GM10248 (cell line): ENCODE data around the gene CDH16.

Experiments used
- CTCF ChIA-PET: fragments of 300-600 bp; sonication (Branson Sonifier 250); formaldehyde crosslinking; extraction: SDS; loops from one replicate; lab custom pipeline; 2021; ENCODE audit warnings: antibody characterized with exemption; lab: Yijun Ruan, JAX
- POLR2A ChIA-PET: fragments of 350-650 bp; sonication (Branson Sonifier 250); formaldehyde crosslinking; extraction: SDS; loops from one replicate; lab custom pipeline; 2020; ENCODE audit warnings: antibody characterized with exemption; lab: Yijun Ruan, JAX
- DNase-seq: peaks from one replicate; pipeline ENCODE4 v3.0.0; 2012; ENCODE audit errors: extremely low spot score
- CTCF ChIP-seq: IDR thresholded peaks from 2 replicates; pipeline ENCODE4 v1.5.1; 2012; ENCODE audit warnings: mild to moderate bottlenecking, low read depth; ENCODE audit errors: extremely low read depth, missing control alignments, control extremely low read depth

The CDH16 gene

DNA sequence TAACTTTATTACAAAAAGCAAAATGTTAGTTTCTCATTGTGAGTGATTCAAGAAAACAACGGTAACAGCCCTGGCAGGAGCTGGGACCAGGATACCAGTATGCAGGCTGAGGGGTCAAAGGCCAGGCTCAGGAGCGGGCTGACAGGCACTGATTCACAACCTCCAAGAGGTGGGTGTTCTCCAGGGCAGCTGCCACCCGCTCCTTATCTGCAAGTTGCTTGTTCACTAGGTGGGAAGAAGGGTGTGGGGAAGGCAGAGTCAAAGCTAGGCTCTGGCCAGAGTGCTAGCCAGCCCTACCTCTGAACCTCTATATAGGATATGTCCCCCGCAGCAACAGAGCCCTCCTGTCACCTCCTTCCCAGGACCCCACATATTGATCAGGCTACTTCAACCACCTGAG is 13.4 kb upstream of the CDH16 start:
- DNase-seq = no peak
- POLR2A ChIA-PET = interaction anchor here (0.6 kb wide), 1 partner anchor 50 kb away, joined by 3 read pairs; no protein-coding TSS in a partner anchor
- CTCF ChIA-PET = interaction anchor here (1.2 to 2.3 kb wide), 4 partner anchors 11 to 41 kb away, joined by 3 to 18 read pairs (median 4); no protein-coding TSS in a partner anchor
- TF ChIP-seq CTCF = no peak

- ChIA-PET POLR2A (no interaction called here), CTCF (interaction anchor here (0.8 to 2.3 kb wide), 4 partner anchors 10 to 41 kb away, joined by 3 to 18 read pairs (median 4); no protein-coding TSS in a partner anchor)
- DNase-seq = no peak
- TF ChIP-seq CTCF = no peak
These were observed 13.0 kb upstream of the CDH16 start for GRCh38 chr16:66931665-66932064.

- CTCF ChIA-PET = interaction anchor here (1.1 to 2.3 kb wide), 2 partner anchors 35 to 100 kb away, joined by 4 to 18 read pairs; partner anchors contain the start of gene NAE1
- no peak for TF ChIP-seq CTCF
- POLR2A ChIA-PET = no interaction called here
- no peak for DNase-seq
These were observed 11.5 kb upstream of the CDH16 start for GRCh38 chr16:66930189-66930588.

DNA sequence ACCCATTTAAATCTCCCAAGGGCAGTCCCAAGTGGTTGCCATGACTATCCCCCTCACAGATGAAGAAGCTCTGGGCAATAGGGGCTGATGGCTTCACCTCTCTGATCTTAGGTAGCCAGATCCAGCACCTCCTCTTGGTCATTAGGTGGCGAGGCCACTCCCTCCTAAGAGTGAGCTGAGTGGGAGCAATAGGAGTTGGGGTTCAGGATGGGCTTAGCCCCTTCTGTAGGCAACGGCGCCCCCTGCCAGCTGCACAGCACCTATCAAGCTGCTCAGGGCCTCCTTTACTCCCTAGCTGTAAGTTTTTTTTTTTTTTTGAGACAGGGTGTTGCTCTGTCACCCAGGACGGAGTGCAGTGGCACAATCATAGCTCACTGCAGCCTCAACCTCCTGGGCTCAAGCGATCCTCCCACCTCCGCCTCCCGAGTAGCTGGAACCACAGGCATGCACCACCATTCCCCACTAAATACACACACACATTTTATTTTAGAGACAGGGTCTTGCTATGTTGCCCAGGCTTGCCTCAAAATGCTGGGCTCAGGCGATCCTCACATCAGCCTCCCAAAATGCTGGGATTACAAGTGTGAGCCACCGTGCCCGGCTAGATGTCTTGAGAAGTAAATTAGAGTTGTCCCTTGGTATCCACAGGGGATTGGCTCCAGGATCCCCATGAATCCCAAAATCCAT is 10.2 kb upstream of the CDH16 start:
- no peak for DNase-seq
- CTCF ChIA-PET = interaction anchor here (0.7 to 6.0 kb wide), 17 partner anchors 10 to 320 kb away, joined by 3 to 115 read pairs (median 5); partner anchors contain the start of genes CDH16 and PDP2
- POLR2A ChIA-PET = interaction anchor here (1.0 kb wide), 1 partner anchor 23 kb away, joined by 3 read pairs; no protein-coding TSS in a partner anchor
- peak; percentile 43 for TF ChIP-seq CTCF

DNA sequence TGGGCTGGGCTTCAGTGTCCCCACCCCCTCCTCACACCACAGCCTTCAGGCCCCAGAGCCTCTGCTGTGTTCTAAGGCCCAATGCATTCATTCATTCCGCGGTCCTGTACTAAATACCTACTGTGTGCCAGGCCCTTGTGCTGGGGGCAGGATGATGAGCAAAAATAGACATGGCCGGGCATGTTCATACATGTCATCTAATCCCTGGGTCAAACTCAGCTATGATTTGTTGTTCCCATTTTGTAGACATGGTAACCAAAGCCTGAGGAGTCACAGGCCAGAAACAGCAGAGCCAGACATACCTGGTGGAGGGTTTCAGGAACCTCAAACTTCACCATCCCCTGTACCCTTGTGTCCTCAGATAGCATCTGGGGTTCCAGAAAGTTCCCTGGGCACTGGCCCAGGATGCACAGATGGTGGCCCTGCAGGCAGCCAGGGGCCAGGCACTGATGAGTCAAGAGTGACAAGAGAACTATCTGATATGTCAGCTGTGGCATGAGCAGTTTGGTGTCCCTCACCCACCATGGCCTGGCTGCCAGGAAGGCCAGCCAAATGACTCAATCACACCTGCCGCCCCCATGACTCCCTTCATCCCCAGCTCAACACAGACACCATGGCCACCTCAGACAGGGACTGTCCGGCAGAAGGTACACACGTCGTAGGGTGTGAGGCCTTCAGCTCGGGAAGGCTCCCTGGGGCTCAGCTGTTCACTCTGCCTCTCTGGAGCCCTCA is 9.4 kb upstream of the CDH16 start:
- DNase-seq = no peak
- POLR2A ChIA-PET = interaction anchor here (1.0 kb wide), 1 partner anchor 23 kb away, joined by 3 read pairs; no protein-coding TSS in a partner anchor
- CTCF ChIA-PET = interaction anchor here (0.7 to 6.0 kb wide), 18 partner anchors 10 to 319 kb away, joined by 3 to 115 read pairs (median 5); partner anchors contain the start of genes CDH16 and PDP2
- TF ChIP-seq CTCF = no peak

DNA sequence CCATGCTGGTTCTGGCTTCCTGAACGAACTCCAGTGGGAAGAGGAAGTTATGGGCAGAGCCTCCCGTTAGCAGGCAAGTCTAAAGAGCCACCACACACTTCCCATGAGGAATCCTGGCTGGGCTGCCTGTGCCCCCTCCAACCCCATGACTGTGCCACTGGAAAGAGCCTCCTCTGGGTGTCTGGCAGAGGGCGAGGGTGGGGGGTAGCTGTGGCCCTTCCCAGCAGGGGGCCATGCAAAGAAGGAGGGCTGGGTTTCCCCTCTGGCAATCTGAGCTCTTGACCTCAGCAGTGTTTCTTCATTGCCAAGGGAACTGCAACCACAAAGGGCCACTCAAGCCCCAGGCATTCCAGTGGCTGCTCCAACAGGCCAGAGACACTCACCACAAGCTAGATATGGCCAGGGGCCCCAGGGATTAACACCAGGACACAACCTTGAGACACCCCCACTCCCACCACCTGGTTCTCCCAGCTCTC is 8.3 kb upstream of the CDH16 start:
- no peak for TF ChIP-seq CTCF
- DNase-seq = peak; percentile 63
- POLR2A ChIA-PET = no interaction called here

More for the DNA sequence above, 8.3 kb upstream of the CDH16 start:
- CTCF ChIA-PET = interaction anchor here (1.0 to 6.0 kb wide), 9 partner anchors 8 to 318 kb away, joined by 3 to 115 read pairs (median 6); partner anchors contain the start of genes CDH16, NAE1 and PDP2
